Spinal cord (tissue), 10 donors: Measurements from ENCODE around the gene CENPS. TPM values are rescaled to one million over a fixed set of nuclear protein-coding genes. Genes with fewer than 3 reads are reported as not detected.
A peak's percentile ranks its signal among the peaks of the same experiment; 100 is the strongest.
"Not testable (repeated sequence)": the region's sequence is repeated elsewhere in the genome, so short reads cannot be mapped to it uniquely, and the experiment has no call there.

Source experiments
- DNase-seq, 6 donors: peaks; one replicate each; pipeline versions ENCODE4 v3.0.0 to v3.0.0-alpha.2; 2013 to 2015; ENCODE audit warnings: low spot score in 6 of 6, low read depth in 4 of 6
- H3K27ac ChIP-seq: one replicate; pipeline ENCODE4 v1.5.1; 2013; ENCODE audit warnings: low read depth, low read length, control low read depth
- H3K27me3 ChIP-seq: one replicate; pipeline ENCODE4 v1.6.1; 2013; ENCODE audit warnings: low read length; ENCODE audit not compliant: control insufficient read depth, insufficient read depth
- H3K36me3 ChIP-seq: one replicate; pipeline ENCODE4 v1.6.1; 2013; ENCODE audit warnings: low read length; ENCODE audit not compliant: control insufficient read depth, insufficient read depth
- H3K4me1 ChIP-seq: one replicate; pipeline ENCODE4 v1.6.1; 2013; ENCODE audit warnings: low read length; ENCODE audit not compliant: control insufficient read depth, insufficient read depth
- H3K4me3 ChIP-seq: one replicate; pipeline ENCODE4 v1.5.1; 2013; ENCODE audit warnings: low read depth, low read length, control low read depth
- H3K9me3 ChIP-seq: one replicate; pipeline ENCODE4 v1.6.1; 2013; ENCODE audit warnings: low read length; ENCODE audit not compliant: control insufficient read depth, insufficient read depth
- WGBS: methylation state at CpG from one replicate; pipeline ENCODE4 v1.1.5; 2013; ENCODE audit warnings: missing lambda C conversion rate; ENCODE audit not compliant: insufficient coverage; 5-methylcytosine and 5-hydroxymethylcytosine counted together
- polyA plus RNA-seq, 2 donors: library from polyadenylated mRNA; unstranded; fragments of 120-200 nt; gene quantifications; one replicate each; pipeline ENCODE4 v1.2.1, GENCODE V29; 2013; ENCODE audit not compliant: insufficient read length in 2 of 2
- total RNA-seq, 2 donors: library from RNA; depleted of rRNA in 1 of 2; stranded (reverse); fragments of 120-200 nt in 1 of 2; fragments of >200 nt in 1 of 2; gene quantifications; one replicate each; pipeline versions ENCODE4 v1.2.3 to v1.2.4, GENCODE V29; 2013 to 2014
- donor health status: healthy.

The CENPS gene
- total and polyA plus RNA-seq, 4 donors, result 7.6 to 20.6 (median 16.1) TPM

- WGBS, result no CpG with 5 or more reads among the region's 1 CpG
- DNase-seq, H3K4me1 ChIP-seq, H3K27me3 ChIP-seq, H3K27ac ChIP-seq, H3K4me3 ChIP-seq, H3K9me3 ChIP-seq: not testable (repeated sequence)
- peaks cover 83% of the 10 kb centered on the region for H3K36me3 ChIP-seq
These were observed 14.3 kb upstream of the CENPS start for GRCh38 chr1:10415967-10416366.

GRCh38 chr1:10418741-10419140 lies 11.5 kb upstream of the CENPS start:
- H3K27me3 ChIP-seq, H3K9me3 ChIP-seq, H3K4me3 ChIP-seq, H3K27ac ChIP-seq, DNase-seq, H3K4me1 ChIP-seq: not testable (repeated sequence)
- WGBS, result 92% methylated on average over 2 of the region's 8 CpGs
- H3K36me3 ChIP-seq, result peaks cover 75% of the 10 kb centered on the region

- H3K4me1 ChIP-seq, result no peaks in the 10 kb centered on the region
- H3K9me3 ChIP-seq, result no peaks in the 10 kb centered on the region
- no peak for DNase-seq
- H3K4me3 ChIP-seq, result no peak overlapping the region
- no peak overlapping the region for H3K27ac ChIP-seq
- WGBS, result 97% methylated on average over 15 of the region's 15 CpGs
- no peaks in the 10 kb centered on the region for H3K27me3 ChIP-seq
- H3K36me3 ChIP-seq, result peaks cover 70% of the 10 kb centered on the region
These were observed 10.9 kb upstream of the CENPS start for GRCh38 chr1:10419351-10419750.

- no peak overlapping the region for H3K27ac ChIP-seq
- peaks cover 54% of the 10 kb centered on the region for H3K36me3 ChIP-seq
- WGBS, result 93% methylated on average over 4 of the region's 5 CpGs
- H3K27me3 ChIP-seq, result no peaks in the 10 kb centered on the region
- no peak overlapping the region for H3K4me3 ChIP-seq
- no peaks in the 10 kb centered on the region for H3K4me1 ChIP-seq
- no peak for DNase-seq
- no peaks in the 10 kb centered on the region for H3K9me3 ChIP-seq
These were observed 8.6 kb upstream of the CENPS start for GRCh38 chr1:10421637-10422036.

GRCh38 chr1:10424034-10424433 lies 6.2 kb upstream of the CENPS start:
- Histone ChIP-seq H3K9me3 (no peaks in the 10 kb centered on the region), H3K27me3 (no peaks in the 10 kb centered on the region), H3K36me3 (peaks cover 31% of the 10 kb centered on the region), H3K4me3 (no peak overlapping the region), H3K4me1 (no peaks in the 10 kb centered on the region), H3K27ac (no peak overlapping the region)
- peak in 1 of 6 donors; percentile 10 for DNase-seq
- WGBS, result 52% methylated on average over 9 of the region's 9 CpGs

GRCh38 chr1:10424651-10425050 lies 5.6 kb upstream of the CENPS start:
- 91% methylated on average over 6 of the region's 8 CpGs for WGBS
- H3K27ac ChIP-seq, result no peak overlapping the region
- H3K36me3 ChIP-seq, result peaks cover 25% of the 10 kb centered on the region
- H3K9me3 ChIP-seq, result no peaks in the 10 kb centered on the region
- H3K27me3 ChIP-seq, result no peaks in the 10 kb centered on the region
- no peak for DNase-seq
- H3K4me3 ChIP-seq, result no peak overlapping the region
- peaks cover 2% of the 10 kb centered on the region for H3K4me1 ChIP-seq

GRCh38 chr1:10425826-10426534 lies 4.3 kb upstream of the CENPS start:
- WGBS, result 64% methylated on average over 10 of the region's 21 CpGs
- not testable (repeated sequence) for H3K27me3 ChIP-seq, H3K27ac ChIP-seq, H3K9me3 ChIP-seq, DNase-seq, H3K4me3 ChIP-seq
- H3K4me1 ChIP-seq, result peaks cover 10% of the 10 kb centered on the region
- H3K36me3 ChIP-seq, result peaks cover 13% of the 10 kb centered on the region

- WGBS, result 96% methylated on average over 7 of the region's 21 CpGs
- H3K9me3 ChIP-seq, H3K36me3 ChIP-seq, H3K4me3 ChIP-seq, DNase-seq, H3K27me3 ChIP-seq, H3K27ac ChIP-seq: not testable (repeated sequence)
- peaks cover 16% of the 10 kb centered on the region for H3K4me1 ChIP-seq
These were observed 3.7 kb upstream of the CENPS start for GRCh38 chr1:10426535-10426848.

- no peak overlapping the region for H3K27ac ChIP-seq
- H3K9me3 ChIP-seq, result no peaks in the 10 kb centered on the region
- H3K4me1 ChIP-seq, result peaks cover 24% of the 10 kb centered on the region
- no peak overlapping the region for H3K4me3 ChIP-seq
- 89% methylated on average over 5 of the region's 5 CpGs for WGBS
- no peaks in the 10 kb centered on the region for H3K36me3 ChIP-seq
- no peaks in the 10 kb centered on the region for H3K27me3 ChIP-seq
- no peak for DNase-seq
These were observed 1.2 kb upstream of the CENPS start for GRCh38 chr1:10428984-10429383.

GRCh38 chr1:10429868-10430215 lies 391 bp upstream of the CENPS start:
- Histone ChIP-seq H3K4me1 (peaks cover 24% of the 10 kb centered on the region), H3K27ac (no peak overlapping the region), H3K36me3 (no peaks in the 10 kb centered on the region), H3K4me3 (peak overlapping the region; percentile 32), H3K9me3 (no peaks in the 10 kb centered on the region), H3K27me3 (no peaks in the 10 kb centered on the region)
- 24% methylated on average over 14 of the region's 16 CpGs for WGBS
- no peak for DNase-seq
